ENCODE results near the gene NHLRC1. TPM values are rescaled to one million over a fixed set of nuclear protein-coding genes. Genes with fewer than 3 reads are reported as not detected.

Gene NHLRC1
- total RNA-seq, 3 donors from 2014 or later (not counting 1 experiment from before 2014, with no cell fraction given): 0.58 to 0.89 (median 0.68) TPM

DNA sequence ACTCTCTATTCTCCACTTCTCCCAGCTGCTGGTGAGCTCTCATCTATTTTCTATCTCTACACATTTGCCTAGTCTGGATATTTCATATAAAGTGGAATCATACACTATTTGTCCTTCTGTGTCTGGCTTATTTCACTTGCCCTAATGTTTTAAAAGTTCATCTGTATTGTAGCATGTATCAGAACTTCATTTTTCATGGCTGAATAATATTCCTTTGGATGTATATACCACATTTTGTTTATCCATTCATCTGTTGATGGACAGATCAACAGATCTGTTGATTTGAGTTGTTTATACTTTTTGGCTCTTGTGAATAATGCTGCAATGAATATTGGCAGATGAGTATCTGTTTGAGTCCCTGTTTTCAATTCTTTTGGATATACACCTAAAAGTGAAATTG, 49.6 kb downstream of the NHLRC1 start:
- intact Hi-C loops (cut with micrococcal nuclease): no loop called here
- peaks cover 0 to 2% of the 10 kb centered on the region in 2 donors for H3K9me3 Mint-ChIP-seq

GRCh38 chr6:18070486-18070885, 52.0 kb downstream of the NHLRC1 start:
- intact Hi-C loops (cut with micrococcal nuclease): no loop called here
- no peaks in the 10 kb centered on the region for H3K4me1 ChIP-seq (ENCODE audit: control insufficient read depth, insufficient read depth, low read length)
- peaks cover 0 to 2% of the 10 kb centered on the region in 2 donors for H3K9me3 Mint-ChIP-seq
- peaks cover 8 to 31% of the 10 kb centered on the region in 2 donors for H3K27me3 Mint-ChIP-seq (ENCODE audit: low read depth in 2 of 2)
- no peak for DNase-seq
- H3K27me3 ChIP-seq (ENCODE audit: control insufficient read depth, insufficient read depth, low read length): no peaks in the 10 kb centered on the region
- no peak overlapping the region for H3K4me3 Mint-ChIP-seq
- over 99% methylated on average over 9 of the region's 9 CpGs for WGBS (ENCODE audit: insufficient coverage)
- no peaks in the 10 kb centered on the region for H3K36me3 Mint-ChIP-seq
- H3K4me1 Mint-ChIP-seq: no peaks in the 10 kb centered on the region
- H3K36me3 ChIP-seq (ENCODE audit: control insufficient read depth, insufficient read depth, low read length): no peaks in the 10 kb centered on the region
- TF ChIP-seq, protein P1, sequence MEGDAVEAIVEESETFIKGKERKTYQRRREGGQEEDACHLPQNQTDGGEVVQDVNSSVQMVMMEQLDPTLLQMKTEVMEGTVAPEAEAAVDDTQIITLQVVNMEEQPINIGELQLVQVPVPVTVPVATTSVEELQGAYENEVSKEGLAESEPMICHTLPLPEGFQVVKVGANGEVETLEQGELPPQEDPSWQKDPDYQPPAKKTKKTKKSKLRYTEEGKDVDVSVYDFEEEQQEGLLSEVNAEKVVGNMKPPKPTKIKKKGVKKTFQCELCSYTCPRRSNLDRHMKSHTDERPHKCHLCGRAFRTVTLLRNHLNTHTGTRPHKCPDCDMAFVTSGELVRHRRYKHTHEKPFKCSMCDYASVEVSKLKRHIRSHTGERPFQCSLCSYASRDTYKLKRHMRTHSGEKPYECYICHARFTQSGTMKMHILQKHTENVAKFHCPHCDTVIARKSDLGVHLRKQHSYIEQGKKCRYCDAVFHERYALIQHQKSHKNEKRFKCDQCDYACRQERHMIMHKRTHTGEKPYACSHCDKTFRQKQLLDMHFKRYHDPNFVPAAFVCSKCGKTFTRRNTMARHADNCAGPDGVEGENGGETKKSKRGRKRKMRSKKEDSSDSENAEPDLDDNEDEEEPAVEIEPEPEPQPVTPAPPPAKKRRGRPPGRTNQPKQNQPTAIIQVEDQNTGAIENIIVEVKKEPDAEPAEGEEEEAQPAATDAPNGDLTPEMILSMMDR (IDR thresholded peaks at IDR 0.05): no peak
- no peak overlapping the region for H3K27ac ChIP-seq (ENCODE audit: low read length)
- H3K27ac Mint-ChIP-seq: no peak overlapping the region
- no peak for ATAC-seq
- H3K4me3 ChIP-seq (ENCODE audit: low read length): no peak overlapping the region
- no peaks in the 10 kb centered on the region for H3K9me3 ChIP-seq (ENCODE audit: control insufficient read depth, insufficient read depth, low read length)

More for the DNA sequence above, 49.6 kb downstream of the NHLRC1 start:
- Mint-ChIP-seq H3K27me3 (ENCODE audit: low read depth in 2 of 2) (peaks cover 14 to 31% of the 10 kb centered on the region in 2 donors), H3K4me3 (no peak overlapping the region), H3K27ac (no peak overlapping the region), H3K36me3 (no peaks in the 10 kb centered on the region), H3K4me1 (no peaks in the 10 kb centered on the region)
- H3K9me3 ChIP-seq (ENCODE audit: control insufficient read depth, insufficient read depth, low read length): no peaks in the 10 kb centered on the region
- ATAC-seq (no peak), DNase-seq (no peak)
- H3K36me3 ChIP-seq (ENCODE audit: control insufficient read depth, insufficient read depth, low read length): no peaks in the 10 kb centered on the region
- TF ChIP-seq, protein P1 (IDR thresholded peaks at IDR 0.05): no peak
- H3K27ac ChIP-seq (ENCODE audit: low read length): no peak overlapping the region
- no peaks in the 10 kb centered on the region for H3K27me3 ChIP-seq (ENCODE audit: control insufficient read depth, insufficient read depth, low read length)
- no peak overlapping the region for H3K4me3 ChIP-seq (ENCODE audit: low read length)
- H3K4me1 ChIP-seq (ENCODE audit: control insufficient read depth, insufficient read depth, low read length): no peaks in the 10 kb centered on the region

Other genes with a start within 250 kb of the NHLRC1 start
- 10 to 100 TPM; 15.0 to 26.4 (median 19.5) TPM for gene KIF13A, start 135.0 kb downstream of the NHLRC1 start, total RNA-seq
- gene TPMT, start 32.4 kb upstream of the NHLRC1 start, total RNA-seq: 10 to 100 TPM in 1 of 3 donors, 1 to 10 TPM in 2; 8.9 to 11.4 (median 9.6) TPM
- gene KDM1B, start 32.7 kb upstream of the NHLRC1 start, total RNA-seq: 10 to 100 TPM; 12.7 to 13.3 (median 13.0) TPM
- gene DEK, start 141.9 kb upstream of the NHLRC1 start, total RNA-seq: 10 to 100 TPM; 79.5 to 89.7 (median 80.9) TPM